OCI-LY1 (cell line): Measurements from ENCODE around the gene HLA-DOA.

Experiments
- H2AFZ ChIP-seq: fragments of 200-600 bp; sonication (generic), shearing (Covaris generic); 2 replicates; pipeline ENCODE4 v1.6.0; 2014; ENCODE audit warnings: antibody characterized with exemption, mild to moderate bottlenecking, low read length
- H3F3A ChIP-seq: fragments of 200-600 bp; sonication (generic), shearing (Covaris generic); 2 replicates; pipeline ENCODE4 v1.6.0; 2014; ENCODE audit warnings: mild to moderate bottlenecking, antibody characterized with exemption, low read length, moderate library complexity; ENCODE audit not compliant: insufficient read depth
- H3K27ac ChIP-seq: fragments of 200-600 bp; sonication (generic); 2 replicates; pipeline ENCODE4 v1.5.1; 2014; ENCODE audit warnings: low read length, mixed run types, mild to moderate bottlenecking, low read depth; ENCODE audit not compliant: poor library complexity, severe bottlenecking
- H3K27me3 ChIP-seq: fragments of 200-600 bp; sonication (generic); 2 replicates; pipeline ENCODE4 v1.6.0; 2014; ENCODE audit warnings: antibody characterized with exemption, mild to moderate bottlenecking, low read length, moderate library complexity; ENCODE audit not compliant: insufficient read depth
- H3K36me3 ChIP-seq: fragments of 200-600 bp; sonication (generic); 2 replicates; pipeline ENCODE4 v1.6.1; 2014; ENCODE audit warnings: mild to moderate bottlenecking, antibody characterized with exemption, low read length, moderate library complexity, mixed read lengths; ENCODE audit not compliant: insufficient read depth
- H3K4me1 ChIP-seq: fragments of 200-600 bp; sonication (generic); 2 replicates; pipeline ENCODE4 v1.5.1; 2014; ENCODE audit warnings: mild to moderate bottlenecking, low read length, moderate library complexity; ENCODE audit not compliant: insufficient read depth, severe bottlenecking
- H3K4me2 ChIP-seq: fragments of 200-600 bp; sonication (generic), shearing (Covaris generic); 2 replicates; pipeline ENCODE4 v1.6.1; 2014; ENCODE audit warnings: low read length
- H3K4me3 ChIP-seq: fragments of 200-600 bp; sonication (generic); 2 replicates; pipeline ENCODE4 v1.5.1; 2014; ENCODE audit warnings: low read length, low read depth, mild to moderate bottlenecking, mixed read lengths; ENCODE audit not compliant: poor library complexity, severe bottlenecking
- H3K79me2 ChIP-seq: fragments of 200-600 bp; shearing (Covaris generic); 2 replicates; pipeline ENCODE4 v1.6.1; 2016; ENCODE audit warnings: mixed run types, low read length, mixed read lengths; ENCODE audit not compliant: insufficient read depth
- H3K9ac ChIP-seq: fragments of 200-600 bp; sonication (generic), shearing (Covaris generic); 2 replicates; pipeline ENCODE4 v1.6.1; 2014; ENCODE audit warnings: mild to moderate bottlenecking, low read length, mixed read lengths
- H3K9me2 ChIP-seq: fragments of 200-600 bp; sonication (generic), shearing (Covaris generic); 2 replicates; pipeline ENCODE4 v1.6.1; 2014; ENCODE audit warnings: low read depth, mild to moderate bottlenecking, low read length, mixed read lengths
- H3K9me3 ChIP-seq: fragments of 200-600 bp; shearing (Covaris generic); 2 replicates; pipeline ENCODE4 v1.6.1; 2014; ENCODE audit warnings: low read length, mixed read lengths
- H4K20me1 ChIP-seq: fragments of 200-600 bp; sonication (generic), shearing (Covaris generic); 2 replicates; pipeline ENCODE4 v1.6.0; 2016; ENCODE audit warnings: mild to moderate bottlenecking, low read length; ENCODE audit not compliant: insufficient read depth
- EZH2 ChIP-seq: fragments of 200-600 bp; sonication (generic), shearing (Covaris generic); IDR thresholded peaks from 2 replicates; pipeline ENCODE4 v1.8.0; 2017; ENCODE audit warnings: borderline replicate concordance, mixed run types, mild to moderate bottlenecking, antibody characterized with exemption, low read length, moderate library complexity, mixed read lengths
- TF ChIP-seq, protein P1 (sequence below): fragments of 200-600 bp; sonication (generic), shearing (Covaris generic); IDR thresholded peaks from 2 replicates; pipeline ENCODE4 v1.5.1; 2017; ENCODE audit warnings: mild to moderate bottlenecking, antibody characterized with exemption, low read length, moderate library complexity, mixed read lengths

The HLA-DOA gene

GRCh38 chr6:33008944-33009861 is at the start of gene HLA-DOA:
HLA-DOA (minus strand) TSS chr6:33009591.
- peak within 1 kb of the TSS; percentile 3 for H3K4me3 ChIP-seq
- H3K36me3 ChIP-seq = no peaks in the 10 kb centered on the region
- H3F3A ChIP-seq = no peaks in the 10 kb centered on the region
- H4K20me1 ChIP-seq = no peaks in the 10 kb centered on the region
- H3K9me2 ChIP-seq = no peaks in the 10 kb centered on the region
- H3K9ac ChIP-seq = no peak within 1 kb of the TSS
- H2AFZ ChIP-seq = no peak within 1 kb of the TSS
- H3K9me3 ChIP-seq = no peaks in the 10 kb centered on the region
- H3K4me2 ChIP-seq = peak within 1 kb of the TSS; percentile 20; the same call in 1 of the 2 replicates
- H3K4me1 ChIP-seq = no peaks in the 10 kb centered on the region
- no peaks in the 10 kb centered on the region for H3K27me3 ChIP-seq
- H3K27ac ChIP-seq = no peak within 1 kb of the TSS
- no peaks in the 10 kb centered on the region for H3K79me2 ChIP-seq
- TF ChIP-seq EZH2 = no peak
- TF ChIP-seq, protein P1, sequence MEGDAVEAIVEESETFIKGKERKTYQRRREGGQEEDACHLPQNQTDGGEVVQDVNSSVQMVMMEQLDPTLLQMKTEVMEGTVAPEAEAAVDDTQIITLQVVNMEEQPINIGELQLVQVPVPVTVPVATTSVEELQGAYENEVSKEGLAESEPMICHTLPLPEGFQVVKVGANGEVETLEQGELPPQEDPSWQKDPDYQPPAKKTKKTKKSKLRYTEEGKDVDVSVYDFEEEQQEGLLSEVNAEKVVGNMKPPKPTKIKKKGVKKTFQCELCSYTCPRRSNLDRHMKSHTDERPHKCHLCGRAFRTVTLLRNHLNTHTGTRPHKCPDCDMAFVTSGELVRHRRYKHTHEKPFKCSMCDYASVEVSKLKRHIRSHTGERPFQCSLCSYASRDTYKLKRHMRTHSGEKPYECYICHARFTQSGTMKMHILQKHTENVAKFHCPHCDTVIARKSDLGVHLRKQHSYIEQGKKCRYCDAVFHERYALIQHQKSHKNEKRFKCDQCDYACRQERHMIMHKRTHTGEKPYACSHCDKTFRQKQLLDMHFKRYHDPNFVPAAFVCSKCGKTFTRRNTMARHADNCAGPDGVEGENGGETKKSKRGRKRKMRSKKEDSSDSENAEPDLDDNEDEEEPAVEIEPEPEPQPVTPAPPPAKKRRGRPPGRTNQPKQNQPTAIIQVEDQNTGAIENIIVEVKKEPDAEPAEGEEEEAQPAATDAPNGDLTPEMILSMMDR = peak; percentile 46; the same call in 1 of the 2 replicates

DNA sequence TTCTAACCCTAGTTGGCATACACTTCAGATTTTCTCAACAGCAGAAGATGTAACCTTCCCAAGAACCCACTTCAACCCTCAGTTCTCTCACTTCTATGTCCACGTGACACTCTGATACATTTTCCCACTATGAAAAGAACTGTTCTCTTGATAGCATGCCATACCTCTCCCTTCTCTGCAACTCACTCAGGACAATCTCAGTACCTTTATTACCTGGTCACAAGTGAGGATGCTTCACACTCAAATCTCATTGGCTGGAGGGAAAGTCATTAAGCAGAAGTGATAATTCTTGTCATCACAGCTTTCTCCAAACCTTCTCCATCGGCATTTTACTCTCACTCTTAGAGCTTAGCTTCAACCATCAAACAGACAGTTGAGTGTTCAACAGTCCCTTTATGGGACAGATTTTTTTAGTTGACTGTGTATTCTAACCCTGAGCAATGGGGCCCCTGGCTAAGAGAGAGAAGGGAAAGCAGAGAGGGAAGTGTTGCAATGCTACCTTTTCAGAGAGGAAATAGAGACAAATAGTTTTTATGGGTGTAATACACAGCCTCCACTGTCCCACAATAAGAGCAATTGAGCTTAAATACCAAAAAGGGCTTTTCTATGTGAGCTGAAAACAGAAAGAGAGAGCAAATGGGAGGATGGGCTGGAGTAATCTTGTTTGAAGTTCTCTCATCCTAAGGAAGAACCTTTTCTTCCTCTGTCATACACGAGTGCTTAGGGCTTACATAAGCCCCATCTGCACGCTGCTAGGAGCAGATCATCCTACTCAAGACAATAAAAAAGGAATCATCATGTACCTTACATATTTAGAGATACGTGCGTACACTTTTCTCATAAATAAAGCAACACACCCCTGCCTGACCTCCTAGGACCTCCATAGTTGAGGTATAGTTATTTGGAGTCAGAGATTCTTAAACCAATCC is 48.1 kb upstream of the HLA-DOA start:
- Histone ChIP-seq H3K79me2 (no peaks in the 10 kb centered on the region), H3K9me3 (no peaks in the 10 kb centered on the region), H2AFZ (no peak overlapping the region), H3K9me2 (no peaks in the 10 kb centered on the region), H3K36me3 (no peaks in the 10 kb centered on the region), H3K9ac (no peak overlapping the region), H4K20me1 (no peaks in the 10 kb centered on the region), H3K4me3 (no peak overlapping the region), H3K4me2 (no peak overlapping the region), H3K4me1 (peaks cover 7% of the 10 kb centered on the region), H3F3A (no peaks in the 10 kb centered on the region), H3K27ac (no peak overlapping the region), H3K27me3 (no peaks in the 10 kb centered on the region)
- TF ChIP-seq, protein P1 = no peak
- no peak for TF ChIP-seq EZH2

- H3K27ac ChIP-seq = no peak overlapping the region
- H3K9me3 ChIP-seq = no peaks in the 10 kb centered on the region
- H3K9me2 ChIP-seq = no peaks in the 10 kb centered on the region
- no peaks in the 10 kb centered on the region for H3K4me1 ChIP-seq
- H3K27me3 ChIP-seq = no peaks in the 10 kb centered on the region
- no peak for TF ChIP-seq EZH2
- TF ChIP-seq, protein P1 = no peak
- no peak overlapping the region for H3K4me3 ChIP-seq
- no peaks in the 10 kb centered on the region for H3K36me3 ChIP-seq
- no peaks in the 10 kb centered on the region for H3F3A ChIP-seq
- H3K79me2 ChIP-seq = no peaks in the 10 kb centered on the region
- no peaks in the 10 kb centered on the region for H4K20me1 ChIP-seq
- H3K9ac ChIP-seq = no peak overlapping the region
- H3K4me2 ChIP-seq = no peak overlapping the region
- no peak overlapping the region for H2AFZ ChIP-seq
Observed at GRCh38 chr6:33053230-33053629, 43.8 kb upstream of the HLA-DOA start.
